Muscle layer of colon (tissue), 2 donors: ENCODE measurements around the gene KIRREL3.

ENCODE experiments used
- H3K27ac ChIP-seq: one replicate; pipeline ENCODE4 v1.7.0; 2013; ENCODE audit warnings: low read depth, mild to moderate bottlenecking, low read length, moderate library complexity
- H3K27me3 ChIP-seq, 2 donors: one replicate each; pipeline ENCODE4 v1.7.0; 2013; ENCODE audit warnings: low read length in 2 of 2, mild to moderate bottlenecking in 2 of 2; ENCODE audit not compliant: insufficient read depth in 2 of 2, control insufficient read depth in 1 of 2
- H3K36me3 ChIP-seq: one replicate; pipeline ENCODE4 v1.7.0; 2013; ENCODE audit warnings: mild to moderate bottlenecking, low read length; ENCODE audit not compliant: insufficient read depth
- H3K4me1 ChIP-seq: one replicate; pipeline ENCODE4 v1.7.0; 2013; ENCODE audit warnings: mild to moderate bottlenecking, low read length; ENCODE audit not compliant: insufficient read depth
- H3K4me3 ChIP-seq, 2 donors: one replicate each; pipeline ENCODE4 v1.7.0; 2013; ENCODE audit warnings: low read length in 2 of 2, low read depth in 1 of 2, mild to moderate bottlenecking in 1 of 2, moderate library complexity in 1 of 2
- H3K9ac ChIP-seq: one replicate; pipeline ENCODE4 v1.7.0; 2013; ENCODE audit warnings: low read length
- H3K9me3 ChIP-seq: one replicate; pipeline ENCODE4 v1.7.0; 2013; ENCODE audit warnings: mild to moderate bottlenecking, low read length
- donor health status: abdominal sarcoma.
- donor health status: Adenocarcinoma of cecum.

KIRREL3 gene

DNA sequence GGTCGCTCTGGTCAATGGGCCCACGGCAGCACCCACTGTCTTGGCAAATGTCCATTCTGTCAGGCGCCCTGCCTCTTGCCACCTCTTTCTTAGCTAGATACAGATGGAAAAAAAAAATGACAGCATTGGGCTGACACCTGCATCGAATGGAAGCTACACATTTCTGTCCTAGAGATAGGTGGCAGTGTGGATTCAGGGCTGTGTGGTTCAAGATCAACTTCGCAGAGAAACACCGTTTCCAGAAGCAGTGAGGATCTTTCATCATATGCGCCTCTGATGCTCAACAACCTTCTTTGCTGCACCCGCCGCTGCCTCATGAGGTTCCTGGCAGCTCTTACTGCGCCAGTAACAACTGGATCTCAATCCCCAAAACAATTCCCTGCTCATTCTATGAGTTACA lies 236.3 kb downstream of the KIRREL3 start:
- Histone ChIP-seq H3K9ac (no peak overlapping the region), H3K36me3 (no peaks in the 10 kb centered on the region), H3K9me3 (no peaks in the 10 kb centered on the region), H3K4me1 (no peaks in the 10 kb centered on the region), H3K27ac (no peak overlapping the region), H3K4me3 (no peak overlapping the region), H3K27me3 (no peaks in the 10 kb centered on the region)

GRCh38 chr11:126756855-126757254 lies 243.7 kb downstream of the KIRREL3 start:
- Histone ChIP-seq H3K36me3 (no peaks in the 10 kb centered on the region), H3K27me3 (no peaks in the 10 kb centered on the region), H3K9me3 (no peaks in the 10 kb centered on the region), H3K4me3 (no peak overlapping the region), H3K27ac (no peak overlapping the region), H3K4me1 (no peaks in the 10 kb centered on the region), H3K9ac (no peak overlapping the region)

GRCh38 chr11:126756421-126756820 lies 244.1 kb downstream of the KIRREL3 start:
- H3K36me3 ChIP-seq: no peaks in the 10 kb centered on the region
- H3K9ac ChIP-seq: no peak overlapping the region
- H3K27me3 ChIP-seq: no peaks in the 10 kb centered on the region
- no peaks in the 10 kb centered on the region for H3K4me1 ChIP-seq
- no peaks in the 10 kb centered on the region for H3K9me3 ChIP-seq
- H3K27ac ChIP-seq: no peak overlapping the region
- H3K4me3 ChIP-seq: no peak overlapping the region

- no peak overlapping the region for H3K9ac ChIP-seq
- H3K36me3 ChIP-seq: no peaks in the 10 kb centered on the region
- H3K4me3 ChIP-seq: no peak overlapping the region
- H3K27me3 ChIP-seq: no peaks in the 10 kb centered on the region
- H3K27ac ChIP-seq: no peak overlapping the region
- H3K4me1 ChIP-seq: no peaks in the 10 kb centered on the region
- no peaks in the 10 kb centered on the region for H3K9me3 ChIP-seq
These were observed 245.0 kb downstream of the KIRREL3 start for GRCh38 chr11:126755526-126755925.

- Histone ChIP-seq H3K27me3 (no peaks in the 10 kb centered on the region), H3K9ac (no peak overlapping the region), H3K4me3 (no peak overlapping the region), H3K4me1 (no peaks in the 10 kb centered on the region), H3K27ac (no peak overlapping the region), H3K36me3 (no peaks in the 10 kb centered on the region), H3K9me3 (no peaks in the 10 kb centered on the region)
These were observed 245.8 kb downstream of the KIRREL3 start for GRCh38 chr11:126754591-126755426.

DNA sequence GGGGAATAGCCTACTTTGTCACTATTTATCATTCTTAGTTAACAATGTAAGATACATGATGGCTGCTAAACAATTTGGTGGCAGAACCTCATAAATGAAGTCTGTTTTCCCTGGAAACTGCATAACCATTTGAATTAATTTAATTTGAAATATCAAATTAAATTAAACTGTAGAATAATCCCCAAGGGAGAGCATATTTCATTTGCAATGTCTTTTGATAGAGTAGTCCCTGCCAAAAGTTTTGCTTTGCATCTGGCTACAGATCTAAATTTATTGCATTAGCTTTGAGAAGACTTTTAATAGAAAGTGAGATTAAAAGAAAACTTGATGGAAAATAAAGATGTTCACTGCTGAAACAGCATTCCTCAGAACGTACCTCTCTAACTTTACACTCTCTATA lies 246.6 kb downstream of the KIRREL3 start:
- Histone ChIP-seq H3K36me3 (no peaks in the 10 kb centered on the region), H3K9me3 (no peaks in the 10 kb centered on the region), H3K9ac (no peak overlapping the region), H3K4me1 (no peaks in the 10 kb centered on the region), H3K27ac (no peak overlapping the region), H3K27me3 (no peaks in the 10 kb centered on the region), H3K4me3 (no peak overlapping the region)

GRCh38 chr11:126751242-126751641 lies 249.3 kb downstream of the KIRREL3 start:
- H3K27ac ChIP-seq: no peak overlapping the region
- no peak overlapping the region for H3K9ac ChIP-seq
- no peaks in the 10 kb centered on the region for H3K27me3 ChIP-seq
- H3K36me3 ChIP-seq: no peaks in the 10 kb centered on the region
- no peaks in the 10 kb centered on the region for H3K4me1 ChIP-seq
- H3K4me3 ChIP-seq: no peak overlapping the region
- H3K9me3 ChIP-seq: no peaks in the 10 kb centered on the region

GRCh38 chr11:126748793-126749192 lies 251.8 kb downstream of the KIRREL3 start:
- no peaks in the 10 kb centered on the region for H3K9me3 ChIP-seq
- no peaks in the 10 kb centered on the region for H3K27me3 ChIP-seq
- H3K27ac ChIP-seq: no peak overlapping the region
- no peaks in the 10 kb centered on the region for H3K4me1 ChIP-seq
- H3K36me3 ChIP-seq: no peaks in the 10 kb centered on the region
- H3K4me3 ChIP-seq: no peak overlapping the region
- H3K9ac ChIP-seq: no peak overlapping the region

DNA sequence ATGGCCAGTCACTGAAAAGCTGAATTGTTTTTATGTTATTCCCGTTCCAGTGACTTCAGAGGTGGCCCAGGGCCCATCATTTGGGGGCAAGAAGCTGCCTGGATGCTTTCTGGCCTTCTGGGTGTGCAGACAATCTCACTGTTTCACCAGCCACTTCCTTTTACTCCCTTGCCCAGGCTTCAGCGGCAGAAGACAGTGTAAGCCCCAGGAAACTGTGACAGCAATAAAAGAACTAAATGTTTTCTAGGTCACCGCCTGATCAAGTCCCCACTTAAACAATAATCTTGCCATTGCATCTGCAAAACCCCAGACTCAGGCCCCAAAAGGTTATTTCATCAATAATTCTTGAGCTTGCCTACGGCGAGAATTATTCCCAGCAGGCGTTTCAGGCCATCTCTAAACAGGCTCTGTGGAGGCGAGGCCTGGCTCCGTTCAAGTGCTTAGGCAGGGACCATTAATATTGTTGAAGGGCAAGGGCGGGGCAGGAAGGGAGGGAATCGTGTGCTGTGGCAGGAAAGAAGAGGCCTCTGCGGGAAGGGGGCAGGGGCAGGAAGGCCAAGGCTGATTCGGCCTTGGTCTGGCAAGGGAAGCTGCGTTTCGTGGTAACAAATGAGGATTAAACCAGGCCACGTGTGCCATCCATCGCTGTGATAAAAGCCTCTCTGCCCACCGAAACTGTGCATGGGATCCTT lies 252.3 kb downstream of the KIRREL3 start:
- H3K9me3 ChIP-seq: no peaks in the 10 kb centered on the region
- no peaks in the 10 kb centered on the region for H3K4me1 ChIP-seq
- H3K27me3 ChIP-seq: no peaks in the 10 kb centered on the region
- no peaks in the 10 kb centered on the region for H3K36me3 ChIP-seq
- H3K4me3 ChIP-seq: no peak overlapping the region
- H3K9ac ChIP-seq: no peak overlapping the region
- no peak overlapping the region for H3K27ac ChIP-seq

DNA sequence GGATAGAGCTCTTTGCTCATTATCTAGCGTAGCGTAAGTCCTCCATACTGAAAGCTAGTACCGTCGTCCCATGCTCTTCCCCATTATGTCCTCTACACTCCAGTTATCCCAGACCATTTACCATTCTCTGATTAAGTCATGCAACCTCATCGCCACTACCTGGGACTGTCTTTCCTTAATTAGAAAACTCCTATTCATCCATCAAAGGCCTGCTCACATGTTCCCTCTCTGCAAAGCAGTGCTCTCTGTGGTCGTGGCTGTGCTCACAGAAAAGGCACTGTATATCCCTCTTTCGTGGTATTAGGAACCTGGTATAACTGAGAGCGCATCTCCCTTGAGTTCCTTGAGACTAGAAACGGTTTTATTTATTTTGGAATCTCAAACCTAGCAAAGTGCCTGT lies 253.3 kb downstream of the KIRREL3 start:
- no peaks in the 10 kb centered on the region for H3K36me3 ChIP-seq
- H3K9ac ChIP-seq: no peak overlapping the region
- H3K27ac ChIP-seq: no peak overlapping the region
- H3K4me1 ChIP-seq: no peaks in the 10 kb centered on the region
- no peaks in the 10 kb centered on the region for H3K9me3 ChIP-seq
- H3K27me3 ChIP-seq: no peaks in the 10 kb centered on the region
- no peak overlapping the region for H3K4me3 ChIP-seq

DNA sequence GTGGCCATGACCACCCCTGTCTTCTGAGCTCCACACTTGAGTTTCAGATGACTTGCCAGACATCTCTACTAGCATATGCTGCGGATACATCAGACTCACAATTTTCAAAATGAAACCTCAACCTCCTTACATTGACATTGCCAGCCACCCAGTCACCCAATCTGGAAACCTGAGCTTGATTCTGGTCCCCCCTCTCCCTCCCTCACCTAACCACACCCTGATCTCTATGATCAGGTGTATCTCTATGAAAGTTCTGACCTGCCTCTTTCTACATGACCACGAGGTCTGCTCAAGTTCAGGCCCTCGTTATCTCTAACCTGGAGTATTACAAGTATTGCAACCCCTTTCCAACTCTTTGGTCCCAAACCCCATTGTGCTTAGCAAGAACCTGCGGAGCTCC lies 254.1 kb downstream of the KIRREL3 start:
- Histone ChIP-seq H3K27me3 (no peaks in the 10 kb centered on the region), H3K36me3 (no peaks in the 10 kb centered on the region), H3K4me3 (no peak overlapping the region), H3K9me3 (no peaks in the 10 kb centered on the region), H3K4me1 (no peaks in the 10 kb centered on the region), H3K9ac (no peak overlapping the region), H3K27ac (no peak overlapping the region)

DNA sequence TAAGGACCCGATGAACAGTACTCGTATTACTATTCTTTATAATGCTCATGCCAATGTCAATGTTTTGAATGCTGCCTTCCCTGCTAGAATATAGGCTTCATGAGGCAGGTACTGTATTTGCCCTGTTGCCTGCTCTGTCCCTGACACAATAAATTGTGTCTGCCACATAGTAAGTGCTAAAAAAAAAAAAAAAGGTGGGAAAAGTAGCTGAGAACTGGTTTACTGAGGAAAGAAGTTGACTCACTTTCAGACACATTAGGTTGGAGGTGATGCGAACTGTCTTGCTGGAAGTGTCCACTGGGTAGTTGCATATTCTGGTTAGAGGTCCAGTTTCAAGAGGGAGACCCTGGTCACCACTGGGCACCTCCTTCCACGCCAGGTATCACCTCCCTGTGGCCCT lies 255.9 kb downstream of the KIRREL3 start:
- Histone ChIP-seq H3K4me3 (no peak overlapping the region), H3K4me1 (no peaks in the 10 kb centered on the region), H3K27me3 (no peaks in the 10 kb centered on the region), H3K27ac (no peak overlapping the region), H3K36me3 (no peaks in the 10 kb centered on the region), H3K9ac (no peak overlapping the region), H3K9me3 (no peaks in the 10 kb centered on the region)
